HG03432 (cell line): Measurements from ENCODE around the gene TUBGCP5.

Experiments used
- ATAC-seq: cut with Tn5 transposase; IDR thresholded peaks from one replicate; pipeline ENCODE4 v1.9.1; 2021; ENCODE audit warnings: mild to moderate bottlenecking, moderate library complexity; ENCODE audit not compliant: unreplicated experiment

The TUBGCP5 gene

GRCh38 chr15:22954798-22955543 lies 84.4 kb downstream of the TUBGCP5 start:
- no peak for ATAC-seq

GRCh38 chr15:22954326-22954725 lies 85.0 kb downstream of the TUBGCP5 start:
- no peak for ATAC-seq

- no peak for ATAC-seq
Observed at GRCh38 chr15:22952796-22953579, 86.4 kb downstream of the TUBGCP5 start.

- ATAC-seq: no peak
Observed at GRCh38 chr15:22951381-22952280, 87.7 kb downstream of the TUBGCP5 start.

GRCh38 chr15:22951031-22951380 lies 88.4 kb downstream of the TUBGCP5 start:
- ATAC-seq: no peak

- ATAC-seq: no peak
Observed at GRCh38 chr15:22950256-22950990, 88.9 kb downstream of the TUBGCP5 start.
